ENCODE data around the gene ZNF800.

The ZNF800 gene

GRCh38 chr7:127348247-127348631, 44.3 kb downstream of the ZNF800 start:
- no peak for DNase-seq (ENCODE audit: low spot score)

GRCh38 chr7:127347567-127348246, 44.8 kb downstream of the ZNF800 start:
- peak; percentile 83 for DNase-seq (ENCODE audit: low spot score)

GRCh38 chr7:127346575-127347256, 45.8 kb downstream of the ZNF800 start:
- no peak for DNase-seq (ENCODE audit: low spot score)

- no peak for DNase-seq (ENCODE audit: low spot score)
Observed at GRCh38 chr7:127342596-127342995, 49.9 kb downstream of the ZNF800 start.

GRCh38 chr7:127338122-127338521, 54.4 kb downstream of the ZNF800 start:
- DNase-seq (ENCODE audit: low spot score), result no peak

- no peak for DNase-seq (ENCODE audit: low spot score)
Observed at GRCh38 chr7:127337581-127337980, 54.9 kb downstream of the ZNF800 start.

GRCh38 chr7:127336458-127336857, 56.0 kb downstream of the ZNF800 start:
- no peak for DNase-seq (ENCODE audit: low spot score)

GRCh38 chr7:127332880-127333279, 59.6 kb downstream of the ZNF800 start:
- no peak for DNase-seq (ENCODE audit: low spot score)

- DNase-seq (ENCODE audit: low spot score), result no peak
Observed at GRCh38 chr7:127330070-127330469, 62.4 kb downstream of the ZNF800 start.

GRCh38 chr7:127322832-127323493, 69.5 kb downstream of the ZNF800 start:
- no peak for DNase-seq (ENCODE audit: low spot score)

- DNase-seq (ENCODE audit: low spot score), result no peak
Observed at GRCh38 chr7:127322351-127322750, 70.2 kb downstream of the ZNF800 start.

- DNase-seq (ENCODE audit: low spot score), result no peak
Observed at GRCh38 chr7:127320974-127321373, 71.5 kb downstream of the ZNF800 start.

Data from ecto neural progenitor cell (in vitro differentiated cells).